Measurements from ENCODE around the gene YTHDF2. TPM values are rescaled to one million over a fixed set of nuclear protein-coding genes. Genes with fewer than 3 reads are reported as not detected.

YTHDF2 gene
- total and polyA plus RNA-seq, 9 of the 15 experiments (the other 6 are each of a cell fraction or from before 2014, with no cell fraction given) = 41.0 to 111 (median 83.3) TPM

GRCh38 chr1:28789816-28790215, 53.1 kb downstream of the YTHDF2 start:
- in situ Hi-C loops (cut with MboI) (loop anchor here (5.0 to 10.0 kb wide), 4 partner anchors 77 to 395 kb away; partner anchors contain the start of gene SRSF4), intact Hi-C loops (cut with micrococcal nuclease) (loop anchor here (5.0 kb wide), 1 partner anchor 57 kb away; no protein-coding TSS in a partner anchor)
- no TSS peak for BruUV-seq (replicated peaks)
- Histone ChIP-seq H3K4me1 (replicated peaks in 1 of 2; ENCODE audit: control insufficient read depth in 2 of 2, insufficient read depth in 2 of 2, low read length in 2 of 2) (peaks cover 13 to 14% of the 10 kb centered on the region in 2 experiments), H2AFZ (ENCODE audit: low read depth, low read length) (0 out of 2 replicates have a peak overlapping the region, but pooled peaks have one; percentile 48), H3K9me3 (replicated peaks; ENCODE audit: control insufficient read depth, insufficient read depth, low read depth, low read length) (no peaks in the 10 kb centered on the region), H3K36me3 (ENCODE audit: control insufficient read depth, insufficient read depth, low read length) (no peaks in the 10 kb centered on the region), H3K79me2 (ENCODE audit: control insufficient read depth, insufficient read depth, low read length) (no peaks in the 10 kb centered on the region), H3K9ac (ENCODE audit: insufficient read depth in 1 of 2, low read depth in 2 of 2, low read length in 2 of 2) (no peak overlapping the region), H3K4me2 (ENCODE audit: insufficient read depth, low read length) (no peak overlapping the region), H3K9me1 (ENCODE audit: control insufficient read depth, insufficient read depth, low read length) (no peaks in the 10 kb centered on the region), H3K27me3 (ENCODE audit: control insufficient read depth in 2 of 2, insufficient read depth in 2 of 2, low read length in 2 of 2) (no peaks in the 10 kb centered on the region; a peak in 1 of 5 replicates), H3K4me3 (no peak overlapping the region), H3K27ac (ENCODE audit: extremely low read depth, low read depth, low read length) (no peak overlapping the region), H4K20me1 (replicated peaks; ENCODE audit: control insufficient read depth, insufficient read depth, low read length) (no peaks in the 10 kb centered on the region)
- 46% methylated on average over 6 of the region's 6 CpGs for WGBS (ENCODE audit: insufficient coverage, low coverage, missing lambda C conversion rate)
- DNase-seq (ENCODE audit: extremely low read depth in 1 of 4, low spot score in 3 of 4) (no peak), ATAC-seq (no peak), FAIRE-seq (no peak)
- TF ChIP-seq MCM7 (IDR thresholded peaks at IDR 0.05) = no peak
- TF ChIP-seq TAL1 (IDR thresholded peaks at IDR 0.05) = no peak
- TF ChIP-seq MAX (CRISPR knock-in tag; IDR thresholded peaks at IDR 0.05) = no peak
- peak; percentile 45; the same call in 1 of the 2 replicates for TF ChIP-seq ZNF121 (CRISPR knock-in tag; conservative IDR thresholded peaks at IDR 0.05)
- ChIA-PET CTCF (ENCODE audit: low intra/inter-chr PET ratio) (no interaction called here), POLR2A (interaction anchor here (1.1 kb wide), 1 partner anchor 8 kb away, joined by 4 read pairs; no protein-coding TSS in a partner anchor)

GRCh38 chr1:28790377-28791035, 53.8 kb downstream of the YTHDF2 start:
- WGBS (ENCODE audit: insufficient coverage, low coverage, missing lambda C conversion rate) = 23% methylated on average over 12 of the region's 12 CpGs
- H3K4me2 ChIP-seq (ENCODE audit: insufficient read depth, low read length) = peak overlapping the region; percentile 49; the same call in 1 of the 2 replicates
- peaks cover 10 to 11% of the 10 kb centered on the region in 2 experiments for H3K4me1 ChIP-seq (replicated peaks in 1 of 2; ENCODE audit: control insufficient read depth in 2 of 2, insufficient read depth in 2 of 2, low read length in 2 of 2)
- no peaks in the 10 kb centered on the region for H3K9me3 ChIP-seq (replicated peaks; ENCODE audit: control insufficient read depth, insufficient read depth, low read depth, low read length)
- peak overlapping the region; percentile 96 for H2AFZ ChIP-seq (ENCODE audit: low read depth, low read length)
- H3K27me3 ChIP-seq (ENCODE audit: control insufficient read depth in 2 of 2, insufficient read depth in 2 of 2, low read length in 2 of 2) = no peaks in the 10 kb centered on the region; a peak in 1 of 5 replicates
- H3K79me2 ChIP-seq (ENCODE audit: control insufficient read depth, insufficient read depth, low read length) = no peaks in the 10 kb centered on the region
- peak overlapping the region in 1 of 2 experiments; percentile 80; a peak in 1 of 4 replicates for H3K9ac ChIP-seq (ENCODE audit: insufficient read depth in 1 of 2, low read depth in 2 of 2, low read length in 2 of 2)
- H3K9me1 ChIP-seq (ENCODE audit: control insufficient read depth, insufficient read depth, low read length) = no peaks in the 10 kb centered on the region
- in situ Hi-C loops (cut with MboI) = loop anchor here (10.0 kb wide), 1 partner anchor 274 kb away; no protein-coding TSS in a partner anchor
- no peak overlapping the region for H3K4me3 ChIP-seq
- POLR2A ChIA-PET = interaction anchor here (0.6 to 1.1 kb wide), 5 partner anchors 9 to 389 kb away, joined by 3 to 4 read pairs (median 3); no protein-coding TSS in a partner anchor
- CTCF ChIA-PET (ENCODE audit: low intra/inter-chr PET ratio) = no interaction called here
- no peak overlapping the region for H3K27ac ChIP-seq (ENCODE audit: extremely low read depth, low read depth, low read length)
- no TSS peak for BruUV-seq (replicated peaks)
- peak; percentile 41 to 54 (median 53) for DNase-seq (ENCODE audit: extremely low read depth in 1 of 4, low spot score in 3 of 4)
- peak; percentile 72 for FAIRE-seq
- H3K36me3 ChIP-seq (ENCODE audit: control insufficient read depth, insufficient read depth, low read length) = no peaks in the 10 kb centered on the region
- no peaks in the 10 kb centered on the region for H4K20me1 ChIP-seq (replicated peaks; ENCODE audit: control insufficient read depth, insufficient read depth, low read length)
- intact Hi-C loops (cut with micrococcal nuclease) = no loop called here
- peak; percentile 73 for ATAC-seq
- no peak for TF ChIP-seq HOXB6 (CRISPR knock-in tag; IDR thresholded peaks at IDR 0.05; ENCODE audit: borderline replicate concordance)
- no peak for TF ChIP-seq NFIX (CRISPR knock-in tag; IDR thresholded peaks at IDR 0.05; ENCODE audit: low read depth)
- TF ChIP-seq MCM2 (IDR thresholded peaks at IDR 0.05; ENCODE audit: low read depth) = no peak
- TF ChIP-seq ZKSCAN1 (IDR thresholded peaks at IDR 0.05; ENCODE audit: low read depth, low read length) = no peak
- TF ChIP-seq ADNP (tag; IDR thresholded peaks at IDR 0.05) = no peak
- TF ChIP-seq CUX1 (CRISPR knock-in tag; IDR thresholded peaks at IDR 0.05) = no peak
